Ramos (cell line): ENCODE measurements around the gene ZNF420.
"Not testable (repeated sequence)": the region's sequence is repeated elsewhere in the genome, so short reads cannot be mapped to it uniquely, and the experiment has no call there.

ENCODE experiments used
- in situ Hi-C: fragments of 300-500 bp; cut with MboI; formaldehyde crosslinking; loops from one replicate; pipeline ENCODE4 v1.14.3; 2022; ENCODE audit warnings: low sequenced_read_pairs; ENCODE audit not compliant: unreplicated experiment

Gene ZNF420

GRCh38 chr19:37077934-37078716, at the start of gene ZNF420:
TSS of gene ZNF420 (plus strand) at chr19:37078433. CDS start at chr19:37089119, 10,686 bp downstream.
- in situ Hi-C loops, result no loop called here

GRCh38 chr19:37045140-37045539, 33.1 kb upstream of the ZNF420 start:
- in situ Hi-C loops, result no loop called here

DNA sequence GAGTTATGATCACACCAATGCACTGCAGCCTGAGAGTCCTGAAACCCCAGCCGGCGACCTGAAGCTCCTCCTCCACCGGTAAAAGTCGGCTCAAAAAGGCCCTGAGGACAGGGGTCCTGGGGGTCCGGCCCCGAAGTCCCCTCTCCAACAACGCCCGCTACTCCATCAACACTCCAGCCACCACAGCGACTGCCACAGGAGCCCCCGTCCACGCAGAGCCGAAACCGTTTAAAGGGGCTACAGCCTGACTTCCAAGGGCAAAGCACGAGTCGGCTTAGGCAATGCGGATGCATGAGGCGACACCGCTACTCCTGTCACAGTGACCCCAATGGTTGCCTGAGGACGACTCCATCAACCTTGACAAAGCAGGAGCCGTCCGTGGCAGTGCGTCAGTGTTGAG, 22.9 kb upstream of the ZNF420 start:
- in situ Hi-C loops, result no loop called here

DNA sequence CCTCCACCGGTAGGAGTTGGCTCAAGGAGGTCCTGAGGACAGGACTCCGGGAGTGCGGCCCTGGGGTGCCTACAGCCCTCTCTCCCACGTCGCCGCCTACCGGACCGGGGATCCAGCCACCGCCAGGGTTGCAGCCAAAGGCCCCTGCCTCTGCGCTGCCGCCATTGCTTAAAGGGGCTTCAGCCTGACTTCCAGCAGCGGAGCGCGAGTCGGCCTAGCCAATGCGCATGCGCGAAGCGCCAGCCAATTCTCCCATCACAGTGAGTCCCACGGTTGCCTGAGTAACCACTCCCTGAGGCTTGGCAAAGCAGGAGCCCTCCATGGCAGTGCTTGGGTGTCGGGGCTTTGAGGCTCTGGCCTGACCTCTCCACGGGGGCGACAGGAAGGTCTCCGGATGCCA, 21.5 kb upstream of the ZNF420 start:
- in situ Hi-C loops, result no loop called here

DNA sequence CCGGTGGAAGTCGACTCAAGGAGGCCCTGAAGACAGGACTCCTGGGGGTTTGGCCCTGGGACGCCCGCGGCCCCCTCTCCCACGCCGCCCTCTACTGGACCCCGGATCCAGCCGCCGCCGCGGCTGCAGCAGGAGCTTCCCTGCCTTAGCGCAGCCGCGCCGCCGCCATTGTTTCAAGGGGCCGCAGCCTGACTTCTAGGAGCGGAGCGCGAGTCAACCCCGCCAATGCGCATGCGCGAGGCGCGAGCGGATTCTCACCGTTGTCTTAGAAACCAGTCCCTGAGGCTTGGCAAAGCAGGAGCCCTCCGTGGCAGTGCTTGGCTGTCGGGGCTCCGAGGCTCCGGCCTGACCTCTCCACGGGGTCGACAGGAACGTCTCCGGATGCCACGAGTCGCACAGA, 19.1 kb upstream of the ZNF420 start:
- in situ Hi-C loops, result no loop called here

- in situ Hi-C loops, result not testable (repeated sequence)
Observed at GRCh38 chr19:37064886-37065285, 13.3 kb upstream of the ZNF420 start.

- in situ Hi-C loops, result no loop called here
Observed at GRCh38 chr19:37074111-37074510, 4.1 kb upstream of the ZNF420 start.

- in situ Hi-C loops, result no loop called here
Observed at GRCh38 chr19:37074819-37075362, 3.3 kb upstream of the ZNF420 start.

- in situ Hi-C loops, result not testable (repeated sequence)
Observed at GRCh38 chr19:37076524-37076923, 1.7 kb upstream of the ZNF420 start.

DNA sequence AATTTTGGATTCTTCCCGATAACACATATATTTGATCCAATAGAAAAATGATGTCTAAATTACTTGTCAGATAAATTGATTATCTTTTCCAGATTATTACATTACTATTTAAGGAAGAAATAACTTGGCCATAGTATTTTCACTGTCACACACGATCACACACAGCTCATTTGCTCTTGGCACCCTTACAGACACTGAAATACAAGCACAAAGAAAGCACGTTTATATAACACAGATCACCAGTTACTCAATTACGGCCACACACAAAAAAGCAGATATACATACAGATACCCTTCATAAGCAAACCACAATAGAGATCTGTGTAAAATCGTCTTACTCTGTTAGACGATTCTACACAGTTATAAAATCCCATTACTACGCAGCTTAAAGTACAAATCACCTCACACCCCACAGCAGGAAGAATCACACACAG, 716 bp upstream of the ZNF420 start:
- in situ Hi-C loops, result no loop called here

DNA sequence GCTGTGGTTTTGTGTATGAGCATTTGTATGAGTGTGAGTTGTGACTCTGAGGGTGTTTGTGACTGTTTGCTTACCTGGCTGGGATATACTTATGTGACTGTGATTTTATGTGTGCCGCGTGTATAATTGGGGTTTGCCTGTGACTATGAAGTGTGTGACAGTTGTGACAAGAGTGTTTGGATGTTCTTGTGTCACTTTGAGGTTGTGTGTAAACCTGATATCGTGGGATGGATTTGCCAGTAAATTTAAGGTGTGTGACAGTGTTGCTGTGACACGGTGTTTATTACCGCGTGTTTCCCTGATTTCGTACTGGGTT, 442 bp downstream of the ZNF420 start:
- in situ Hi-C loops, result no loop called here

DNA sequence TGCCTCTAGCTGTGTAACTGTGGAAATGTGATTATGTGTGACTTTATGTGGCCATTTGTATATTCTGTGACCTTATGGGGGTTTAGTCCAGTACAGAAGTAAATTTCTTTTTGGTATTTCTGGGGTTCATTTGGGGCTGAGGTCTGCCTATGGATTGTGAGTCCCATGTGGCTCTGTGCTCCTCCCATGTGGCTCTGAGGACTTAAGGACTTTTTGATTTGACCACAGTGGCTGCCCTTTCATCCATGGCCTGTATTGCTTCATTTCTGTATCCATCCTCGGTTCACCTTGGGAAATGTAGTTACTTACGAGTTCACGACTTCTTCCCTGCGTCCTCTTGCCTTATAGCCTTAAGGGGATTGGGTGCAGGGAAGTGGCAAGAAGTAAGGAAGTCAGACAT, 1.0 kb downstream of the ZNF420 start:
- in situ Hi-C loops, result no loop called here

GRCh38 chr19:37082307-37082706, 4.1 kb downstream of the ZNF420 start:
- in situ Hi-C loops, result no loop called here

- in situ Hi-C loops, result no loop called here
Observed at GRCh38 chr19:37087110-37087509, 8.9 kb downstream of the ZNF420 start.

DNA sequence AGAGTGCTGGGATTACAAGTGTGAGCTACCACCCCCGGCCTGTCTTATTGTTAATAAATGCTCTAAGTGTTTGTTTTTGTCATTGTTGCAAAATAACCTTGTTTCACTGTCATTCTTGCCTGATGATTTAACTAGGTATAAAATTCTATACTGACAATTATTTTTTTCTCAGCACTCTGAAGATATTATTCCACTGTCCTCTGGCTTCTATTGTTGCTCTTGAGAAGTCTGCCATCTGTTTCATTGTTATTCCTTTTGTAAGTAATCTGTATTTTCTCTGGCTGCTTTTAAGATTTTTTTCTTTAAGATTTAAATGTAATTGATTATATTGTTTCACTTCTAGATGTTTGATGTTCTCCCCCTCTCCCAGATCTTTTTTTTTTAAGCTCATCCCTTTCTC, 17.6 kb downstream of the ZNF420 start:
- in situ Hi-C loops, result no loop called here

GRCh38 chr19:37098570-37098969, 20.3 kb downstream of the ZNF420 start:
- in situ Hi-C loops, result no loop called here

DNA sequence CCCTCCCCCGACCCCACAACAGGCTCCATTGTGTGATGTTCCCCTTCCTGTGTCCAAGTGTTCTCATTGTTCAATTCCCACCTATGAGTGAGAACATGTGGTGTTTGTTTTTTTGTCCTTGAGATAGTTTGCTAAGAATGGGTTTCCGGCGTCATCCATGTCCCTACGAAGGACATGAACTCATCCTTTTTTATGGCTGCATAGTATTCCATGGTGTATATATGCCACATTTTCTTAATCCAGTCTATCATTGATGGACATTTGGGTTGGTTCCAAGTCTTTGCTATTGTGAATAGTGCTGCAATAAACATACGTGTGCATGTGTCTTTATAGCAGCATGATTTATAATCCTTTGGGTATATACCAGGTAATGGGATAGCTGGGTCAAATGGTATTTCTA, 25.9 kb downstream of the ZNF420 start:
- in situ Hi-C loops, result not testable (repeated sequence)

DNA sequence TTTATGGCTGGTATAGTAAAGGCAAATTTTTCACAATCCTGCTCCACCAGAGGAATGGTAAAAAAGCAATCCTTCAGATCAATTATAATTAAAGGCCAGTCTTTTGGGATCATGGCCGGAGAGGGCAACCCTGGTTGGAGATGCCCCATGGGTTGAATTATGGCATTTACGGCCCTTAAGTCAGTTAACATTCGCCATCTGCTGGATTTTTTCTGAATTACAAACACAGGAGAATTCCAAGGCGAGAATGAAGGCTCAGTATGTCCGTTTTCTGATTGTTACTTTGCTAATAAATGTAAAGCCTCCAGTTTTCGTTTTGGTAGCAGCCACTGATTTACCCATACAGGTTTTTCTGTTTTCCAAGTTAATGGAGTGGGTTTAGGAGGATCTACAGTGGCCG, 33.5 kb downstream of the ZNF420 start:
- in situ Hi-C loops, result not testable (repeated sequence)

DNA sequence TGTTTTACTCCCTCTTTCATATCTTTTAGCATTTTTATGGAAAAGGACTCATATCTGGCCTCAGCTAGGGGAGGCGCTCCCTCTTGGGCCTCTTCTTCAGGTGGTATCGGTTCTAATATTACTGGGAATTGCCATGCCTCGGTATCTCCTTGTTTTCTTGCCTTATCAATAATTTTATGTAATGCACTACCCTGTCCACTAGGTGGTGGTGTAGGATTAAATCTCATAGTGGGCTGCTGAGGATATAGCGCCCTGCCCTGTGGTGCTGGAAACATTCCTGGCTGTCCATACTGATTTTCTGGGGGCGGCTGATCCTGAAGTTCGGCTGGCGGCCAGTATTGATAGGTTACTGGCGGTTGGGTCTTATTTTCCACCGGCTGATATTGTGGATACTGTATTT, 35.8 kb downstream of the ZNF420 start:
- in situ Hi-C loops, result no loop called here

DNA sequence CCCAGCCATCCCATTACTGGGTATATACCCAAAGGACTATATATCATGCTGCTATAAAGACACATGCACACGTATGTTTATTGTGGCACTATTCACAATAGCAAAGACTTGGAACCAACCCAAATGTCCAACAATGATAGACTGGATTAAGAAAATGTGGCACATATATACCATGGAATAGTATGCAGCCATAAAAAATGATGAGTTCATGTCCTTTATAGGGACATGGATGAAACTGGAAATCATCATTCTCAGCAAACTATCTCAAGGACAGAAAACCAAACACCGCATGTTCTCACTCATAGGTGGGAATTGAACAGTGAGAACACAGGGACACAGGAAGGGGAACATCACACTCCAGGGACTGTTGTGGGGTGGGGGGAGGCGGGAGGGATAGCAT, 43.9 kb downstream of the ZNF420 start:
- in situ Hi-C loops, result not testable (repeated sequence)

DNA sequence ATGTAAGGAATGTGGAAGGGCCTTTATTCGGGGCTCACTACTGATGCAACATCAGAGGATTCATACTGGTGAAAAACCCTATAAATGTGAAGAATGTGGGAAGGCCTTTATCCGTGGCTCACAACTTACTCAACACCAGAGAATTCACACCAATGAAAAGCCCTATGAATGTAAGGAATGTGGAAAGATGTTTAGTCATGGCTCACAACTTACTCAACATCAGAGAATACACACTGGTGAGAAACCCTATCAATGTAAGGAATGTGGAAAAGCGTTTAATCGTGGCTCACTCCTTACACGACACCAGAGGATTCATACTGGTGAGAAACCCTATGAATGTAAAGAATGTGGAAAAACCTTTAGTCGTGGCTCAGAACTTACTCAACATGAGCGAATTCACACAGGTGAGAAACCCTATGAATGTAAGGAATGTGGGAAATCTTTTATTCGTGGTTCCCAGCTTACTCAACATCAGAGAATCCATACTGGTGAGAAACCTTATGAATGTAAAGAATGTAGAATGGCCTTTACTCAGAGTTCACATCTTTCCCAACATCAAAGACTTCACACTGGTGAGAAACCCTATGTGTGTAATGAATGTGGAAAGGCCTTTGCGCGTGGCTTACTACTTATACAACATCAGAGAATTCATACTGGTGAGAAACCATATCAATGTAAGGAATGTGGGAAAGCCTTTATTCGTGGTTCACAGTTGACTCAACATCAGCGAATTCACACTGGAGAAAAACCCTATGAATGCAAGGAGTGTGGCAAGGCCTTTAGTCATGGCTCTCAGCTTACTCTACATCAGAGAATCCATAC, 50.0 kb downstream of the ZNF420 start:
- in situ Hi-C loops, result no loop called here
